ENCODE measurements around the gene ATAD3C. TPM values are rescaled to one million over a fixed set of nuclear protein-coding genes. Genes with fewer than 3 reads are reported as not detected.
"Not testable (repeated sequence)": the region's sequence is repeated elsewhere in the genome, so short reads cannot be mapped to it uniquely, and the experiment has no call there.

Gene ATAD3C
- total RNA-seq, 1 experiment from 2014 or later, result not detected

GRCh38 chr1:1419363-1419812, 30.1 kb upstream of the ATAD3C start:
- no peak for DNase-seq (ENCODE audit: low read depth)

GRCh38 chr1:1419813-1420653, 29.5 kb upstream of the ATAD3C start:
- no peak for DNase-seq (ENCODE audit: low read depth)

GRCh38 chr1:1420654-1421141, 28.8 kb upstream of the ATAD3C start:
- DNase-seq (ENCODE audit: low read depth), result no peak

- no peak for DNase-seq (ENCODE audit: low read depth)
Observed at GRCh38 chr1:1421147-1421906, 28.2 kb upstream of the ATAD3C start, which contains the start of gene ANKRD65. Gene ANKRD65 (minus strand): TSS chr1:1421276. CDS start chr1:1421005, 271 bp downstream.

GRCh38 chr1:1421907-1422464, 27.5 kb upstream of the ATAD3C start:
- no peak for DNase-seq (ENCODE audit: low read depth)

GRCh38 chr1:1422465-1423244, 26.8 kb upstream of the ATAD3C start:
- peak; percentile 63 for DNase-seq (ENCODE audit: low read depth)

GRCh38 chr1:1423245-1423597, 26.3 kb upstream of the ATAD3C start:
- no peak for DNase-seq (ENCODE audit: low read depth)

GRCh38 chr1:1424707-1425106, 24.8 kb upstream of the ATAD3C start:
- no peak for DNase-seq (ENCODE audit: low read depth)

- DNase-seq (ENCODE audit: low read depth), result no peak
Observed at GRCh38 chr1:1425426-1425752, 24.1 kb upstream of the ATAD3C start.

- no peak for DNase-seq (ENCODE audit: low read depth)
Observed at GRCh38 chr1:1425753-1426495, 23.6 kb upstream of the ATAD3C start.

- no peak for DNase-seq (ENCODE audit: low read depth)
Observed at GRCh38 chr1:1426496-1427105, 22.9 kb upstream of the ATAD3C start.

- DNase-seq (ENCODE audit: low read depth), result no peak
Observed at GRCh38 chr1:1427106-1427819, 22.2 kb upstream of the ATAD3C start.

GRCh38 chr1:1427820-1428148, 21.7 kb upstream of the ATAD3C start:
- DNase-seq (ENCODE audit: low read depth), result no peak

GRCh38 chr1:1428174-1428573, 21.3 kb upstream of the ATAD3C start:
- no peak for DNase-seq (ENCODE audit: low read depth)

- not testable (repeated sequence) for DNase-seq (ENCODE audit: low read depth)
Observed at GRCh38 chr1:1428967-1429366, 20.5 kb upstream of the ATAD3C start.

- no peak for DNase-seq (ENCODE audit: low read depth)
Observed at GRCh38 chr1:1429671-1430073, 19.8 kb upstream of the ATAD3C start.

GRCh38 chr1:1430114-1430982, 19.1 kb upstream of the ATAD3C start:
- peak; percentile 62 for DNase-seq (ENCODE audit: low read depth)

GRCh38 chr1:1430992-1431844, 18.3 kb upstream of the ATAD3C start:
- no peak for DNase-seq (ENCODE audit: low read depth)

Data from RPMI7951 (cell line).